HepG2 (cell line): ENCODE data around the gene CPM. TPM values are rescaled to one million over a fixed set of nuclear protein-coding genes. Genes with fewer than 3 reads are reported as not detected.

Source experiments
- ATAC-seq: fragments of 200-7000 bp; cut with Tn5 transposase; 3 replicates; pipeline ENCODE4 v1.9.1; 2020; ENCODE audit warnings: mild to moderate bottlenecking, moderate library complexity
- BruUV-seq: library from RNA; stranded (reverse); fragments of 400-500 nt; replicated peaks from 2 replicates; lab custom pipeline; 2021; lab: Mats Ljungman, UMichigan
- CTCF ChIA-PET: fragments of 300-600 bp; formaldehyde crosslinking; extraction: SDS; loops from one replicate; lab custom pipeline; 2021; ENCODE audit warnings: low total read pairs, inconsistent platforms, low intra/inter-chr PET ratio; lab: Yijun Ruan, JAX
- POLR2A ChIA-PET: fragments of 350-600 bp; sonication (Branson Sonifier 250); formaldehyde crosslinking; loops from one replicate; lab custom pipeline; 2020; ENCODE audit warnings: antibody characterized with exemption, inconsistent platforms; lab: Yijun Ruan, JAX
- DNase-seq: peaks from one replicate; pipeline ENCODE4 v3.0.0-alpha.2; 2015; ENCODE audit warnings: low spot score
- FAIRE-seq: peaks from 3 replicates; lab custom pipeline; 2011; peaks lifted over from hg19 to GRCh38; lab: Jason Lieb, UNC
- H2AFZ ChIP-seq: one replicate; pipeline ENCODE4 v1.6.1; 2011; ENCODE audit warnings: low read length, inconsistent platforms
- H3K27ac ChIP-seq: fragments of 300-600 bp; 3 replicates; pipeline ENCODE4 v1.8.0; 2011; ENCODE audit warnings: mixed run types, mild to moderate bottlenecking, mixed read lengths, low read length, inconsistent platforms; ENCODE audit not compliant: insufficient read depth; ENCODE audit errors: extremely low read length
- H3K27me3 ChIP-seq, 2 experiments: fragments of 200-600 bp in 1 of 2; 2 replicates in 1 of 2; 3 replicates in 1 of 2; pipeline versions ENCODE4 v1.6.0 to v1.8.0; 2011; ENCODE audit warnings: low read length in 2 of 2, mild to moderate bottlenecking in 2 of 2, moderate library complexity in 2 of 2, inconsistent platforms in 1 of 2; ENCODE audit not compliant: insufficient read depth in 2 of 2, control insufficient read depth in 1 of 2
- H3K36me3 ChIP-seq, 2 experiments: fragments of 200-600 bp in 1 of 2; replicated peaks in 1 of 2; 2 replicates in 1 of 2; 3 replicates in 1 of 2; pipeline versions ENCODE4 v1.5.1 to v1.8.0; 2011; ENCODE audit warnings: low read length in 2 of 2, inconsistent platforms in 1 of 2; ENCODE audit not compliant: insufficient read depth in 2 of 2, control insufficient read depth in 1 of 2
- H3K4me1 ChIP-seq: 2 replicates; pipeline ENCODE4 v1.5.1; 2012; ENCODE audit warnings: low read length, inconsistent platforms; ENCODE audit not compliant: insufficient read depth
- H3K4me2 ChIP-seq: 2 replicates; pipeline ENCODE4 v1.6.0; 2011; ENCODE audit warnings: low read depth, low read length, inconsistent platforms
- H3K4me3 ChIP-seq, 3 experiments: fragments of 200-600 bp in 1 of 3; sonication (generic), shearing (Covaris generic) in 1 of 3; replicated peaks in 1 of 3; 2 replicates each; pipeline ENCODE4 v1.5.1; 2011 to 2016; ENCODE audit warnings: low read length in 3 of 3, inconsistent platforms in 2 of 3, low read depth in 2 of 3, mild to moderate bottlenecking in 2 of 3, control low read depth in 1 of 3, mixed read lengths in 1 of 3; ENCODE audit not compliant: insufficient read depth in 1 of 3
- H3K79me2 ChIP-seq: one replicate; pipeline ENCODE4 v1.6.1; 2011; ENCODE audit warnings: low read length, inconsistent platforms; ENCODE audit not compliant: insufficient read depth
- H3K9ac ChIP-seq: 2 replicates; pipeline ENCODE4 v1.6.0; 2011; ENCODE audit warnings: mild to moderate bottlenecking, low read depth, low read length, inconsistent platforms; ENCODE audit not compliant: insufficient read depth
- H3K9me3 ChIP-seq: 2 replicates; pipeline ENCODE4 v1.5.1; 2012; ENCODE audit warnings: mild to moderate bottlenecking, low read length
- H4K20me1 ChIP-seq: 2 replicates; pipeline ENCODE4 v1.6.0; 2011; ENCODE audit warnings: inconsistent platforms, mild to moderate bottlenecking, low read length, moderate library complexity; ENCODE audit not compliant: insufficient read depth
- BCL3 ChIP-seq: sonication (generic); formaldehyde crosslinking; IDR thresholded peaks from 2 replicates; pipeline ENCODE4 v1.5.1; 2020; ENCODE audit warnings: mild to moderate bottlenecking, missing genetic modification reagents, moderate library complexity
- BRCA1 ChIP-seq: sonication (generic); formaldehyde crosslinking; IDR thresholded peaks from 2 replicates; pipeline ENCODE4 v1.4.0; 2020; ENCODE audit warnings: missing genetic modification reagents
- FOXA3 ChIP-seq: IDR thresholded peaks from 2 replicates; pipeline ENCODE4 v1.6.1; 2016; ENCODE audit warnings: missing genetic modification reagents, missing compliant biosample characterization
- FOXM1 ChIP-seq: sonication (generic); formaldehyde crosslinking; IDR thresholded peaks from 2 replicates; pipeline ENCODE4 v1.5.0; 2020; ENCODE audit warnings: missing genetic modification reagents
- HDAC2 ChIP-seq: sonication (generic); formaldehyde crosslinking; IDR thresholded peaks from 2 replicates; pipeline ENCODE4 v1.4.0; 2020; ENCODE audit warnings: missing genetic modification reagents
- HNRNPUL1 ChIP-seq: fragments of 200-400 bp; formaldehyde crosslinking; IDR thresholded peaks from 2 replicates; pipeline ENCODE4 v1.6.1; 2017; ENCODE audit warnings: low read depth, mild to moderate bottlenecking, low read length, moderate library complexity
- MLXIP ChIP-seq: sonication (generic); formaldehyde crosslinking; IDR thresholded peaks from 2 replicates; pipeline ENCODE4 v1.9.0; 2021; ENCODE audit warnings: missing genetic modification reagents, borderline replicate concordance
- PHF20 ChIP-seq: sonication (generic); formaldehyde crosslinking; IDR thresholded peaks from 2 replicates; pipeline ENCODE4 v1.5.0; 2020; ENCODE audit warnings: mild to moderate bottlenecking, missing genetic modification reagents
- THRA ChIP-seq: sonication (generic); formaldehyde crosslinking; IDR thresholded peaks from 2 replicates; pipeline ENCODE4 v1.4.0; 2020; ENCODE audit warnings: missing genetic modification reagents, borderline replicate concordance
- ZBTB44 ChIP-seq: sonication (generic); formaldehyde crosslinking; IDR thresholded peaks from 2 replicates; pipeline ENCODE4 v1.4.0; 2020; ENCODE audit warnings: missing genetic modification reagents
- ZNF225 ChIP-seq: sonication (generic); formaldehyde crosslinking; IDR thresholded peaks from 2 replicates; pipeline ENCODE4 v1.4.0; 2020; ENCODE audit warnings: mild to moderate bottlenecking, missing genetic modification reagents
- ZNF34 ChIP-seq: sonication (generic); formaldehyde crosslinking; IDR thresholded peaks from 2 replicates; pipeline ENCODE4 v1.4.0; 2020; ENCODE audit warnings: mild to moderate bottlenecking, missing genetic modification reagents, borderline replicate concordance
- ZNF543 ChIP-seq: sonication (generic); formaldehyde crosslinking; IDR thresholded peaks from 2 replicates; pipeline ENCODE4 v1.4.0; 2020; ENCODE audit warnings: mild to moderate bottlenecking, missing genetic modification reagents
- ZNF558 ChIP-seq: sonication (generic); formaldehyde crosslinking; IDR thresholded peaks from 2 replicates; pipeline ENCODE4 v1.9.0; 2022; ENCODE audit warnings: mild to moderate bottlenecking, missing genetic modification reagents, borderline replicate concordance
- ZNF652 ChIP-seq: IDR thresholded peaks from 2 replicates; pipeline ENCODE4 v1.6.1; 2016; ENCODE audit warnings: low read depth, borderline replicate concordance
- ZNF704 ChIP-seq: sonication (generic); formaldehyde crosslinking; IDR thresholded peaks from 2 replicates; pipeline ENCODE4 v1.8.1; 2023; ENCODE audit warnings: mild to moderate bottlenecking, inconsistent platforms, moderate library complexity, missing genetic modification reagents, borderline replicate concordance
- WGBS: methylation state at CpG from one replicate; pipeline ENCODE4 v1.1.6; 2017; ENCODE audit warnings: low lambda C conversion rate; 5-methylcytosine and 5-hydroxymethylcytosine counted together
- in situ Hi-C: cut with HindIII; loops from 2 replicates; pipeline ENCODE4 v1.10.0; 2017; ENCODE audit warnings: low pct_unique_long_range_greater_than_20kb; ENCODE audit not compliant: extremely low pct_ligation_motif_present
- intact Hi-C: fragments of 100-400 bp; cut with micrococcal nuclease; formaldehyde crosslinking; loops from one replicate; pipeline ENCODE4 v1.10.0; 2022; ENCODE audit not compliant: unreplicated experiment
- polyA plus RNA-seq, 8 experiments: library from polyadenylated mRNA; depleted of rRNA in 3 of 8; stranded (reverse) in 7 of 8; unstranded in 1 of 8; fragments of >200 nt; fragmentation: Illumina TruSeq in 4 of 8; extraction: Trizol in 4 of 8; gene quantifications; 2 replicates each; pipeline versions ENCODE4 v1.2.1 to v1.2.3, GENCODE V29; 2011 to 2016; ENCODE audit warnings: low read depth in 4 of 8, missing spikeins in 1 of 8, mixed read lengths in 1 of 8; ENCODE audit not compliant: insufficient read depth in 1 of 8
- total RNA-seq, 5 experiments: library from RNA; depleted of rRNA; stranded (reverse); fragments of >200 nt; fragmentation: Illumina TruSeq; extraction: Trizol; gene quantifications; 2 replicates each; pipeline ENCODE4 v1.2.3, GENCODE V29; 2016; ENCODE audit warnings: low read depth in 1 of 5

Gene CPM
- total and polyA plus RNA-seq, 2 of the 13 experiments (the other 11 are each of a cell fraction or from before 2014, with no cell fraction given): not detected

- intact Hi-C loops (no loop called here), in situ Hi-C loops (no loop called here)
- H2AFZ ChIP-seq: no peak overlapping the region
- POLR2A ChIA-PET: interaction anchor here (1.2 kb wide), 1 partner anchor 11 kb away, joined by 7 read pairs; no protein-coding TSS in a partner anchor
- CTCF ChIA-PET: no interaction called here
- H3K36me3 ChIP-seq: peaks cover 17 to 66% of the 10 kb centered on the region in 2 experiments
- H3K27ac ChIP-seq: no peak overlapping the region
- H3K9ac ChIP-seq: no peak overlapping the region
- H3K4me2 ChIP-seq: no peak overlapping the region
- H3K9me3 ChIP-seq: no peaks in the 10 kb centered on the region
- no peaks in the 10 kb centered on the region for H3K27me3 ChIP-seq
- H3K79me2 ChIP-seq: peaks cover 28% of the 10 kb centered on the region
- DNase-seq (no peak), ATAC-seq (no peak), FAIRE-seq (no peak)
- 97% methylated on average over 5 of the region's 5 CpGs for WGBS
- no TSS peak for BruUV-seq
- no peak overlapping the region for H3K4me3 ChIP-seq
- peaks cover 17% of the 10 kb centered on the region for H3K4me1 ChIP-seq
- peaks cover 32% of the 10 kb centered on the region for H4K20me1 ChIP-seq
- TF ChIP-seq ZNF652 (CRISPR knock-in tag) (no peak), ZNF704 (no peak), ZNF543 (CRISPR knock-in tag) (no peak), FOXA3 (no peak), HDAC2 (CRISPR knock-in tag) (no peak), ZNF34 (CRISPR knock-in tag) (no peak), BCL3 (no peak), PHF20 (CRISPR knock-in tag) (no peak), HNRNPUL1 (no peak), FOXM1 (no peak), BRCA1 (no peak), ZBTB44 (CRISPR knock-in tag) (no peak), ZNF558 (no peak), MLXIP (CRISPR knock-in tag) (no peak), THRA (CRISPR knock-in tag) (no peak), ZNF225 (CRISPR knock-in tag) (no peak)
Observed at GRCh38 chr12:68827895-68828671, 104.9 kb downstream of the CPM start.
